ENCODE data around the gene SUV39H2.

DNA sequence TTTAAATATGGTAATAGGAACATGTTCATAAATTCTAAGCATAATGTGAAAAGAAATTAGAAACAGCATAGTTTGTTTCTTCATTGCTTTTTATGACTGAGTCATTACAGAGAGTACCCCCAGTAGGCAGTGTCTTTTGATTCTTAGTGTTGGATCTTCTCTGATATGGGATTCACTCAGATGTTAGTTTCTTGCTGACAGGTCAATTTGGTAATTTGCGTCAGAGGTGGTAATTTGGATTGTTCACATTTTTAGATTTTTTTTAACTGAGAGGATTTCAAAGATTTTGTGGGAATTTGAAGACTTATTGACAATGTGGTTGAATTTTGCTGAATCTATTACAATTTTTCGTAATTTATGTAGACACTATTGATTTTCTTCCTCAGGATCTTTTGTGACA is 38.5 kb upstream of the SUV39H2 start:
- TF ChIP-seq EZH2phosphoT487 (IDR thresholded peaks at IDR 0.05; ENCODE audit: insufficient read depth, low read depth) (no peak), EZH2 (IDR thresholded peaks at IDR 0.05; ENCODE audit: insufficient read depth, poor library complexity, severe bottlenecking) (no peak)
